K562 (cell line): ENCODE results near the gene PRCC. TPM values are rescaled to one million over a fixed set of nuclear protein-coding genes. Genes with fewer than 3 reads are reported as not detected.

Experiments used
- BRD9 ChIP-seq: fragments of 450-650 bp; IDR thresholded peaks from 2 replicates; pipeline ENCODE4 v1.6.1; 2018; ENCODE audit warnings: low read depth; ENCODE audit not compliant: partially characterized antibody
- COPS2 ChIP-seq: fragments of 450-650 bp; conservative IDR thresholded peaks from 2 replicates; pipeline ENCODE4 v1.6.1; 2016; ENCODE audit warnings: mild to moderate bottlenecking, moderate library complexity
- GATAD2A ChIP-seq: fragments of 450-650 bp; IDR thresholded peaks from 2 replicates; pipeline ENCODE4 v1.6.1; 2017
- HDAC2 ChIP-seq: fragments of 450-650 bp; IDR thresholded peaks from 2 replicates; pipeline ENCODE4 v1.6.1; 2016; ENCODE audit warnings: mild to moderate bottlenecking
- NKRF ChIP-seq: fragments of 450-650 bp; IDR thresholded peaks from 2 replicates; pipeline ENCODE4 v1.6.1; 2016; ENCODE audit warnings: borderline replicate concordance
- SMAD3 ChIP-seq: fragments of 450-650 bp; formaldehyde crosslinking; conservative IDR thresholded peaks from 2 replicates; pipeline ENCODE4 v1.4.0; 2020; ENCODE audit warnings: mild to moderate bottlenecking
- SUPT5H ChIP-seq: fragments of 450-650 bp; IDR thresholded peaks from 2 replicates; pipeline ENCODE4 v1.6.1; 2016
- TRIM28 ChIP-seq: fragments of 450-650 bp; IDR thresholded peaks from 2 replicates; pipeline ENCODE4 v1.6.1; 2017
- USF1 ChIP-seq: sonication (generic); formaldehyde crosslinking; IDR thresholded peaks from 2 replicates; pipeline ENCODE4 v1.9.0; 2022; ENCODE audit warnings: mild to moderate bottlenecking, missing genetic modification reagents
- ZNF232 ChIP-seq: sonication (generic); formaldehyde crosslinking; IDR thresholded peaks from 2 replicates; pipeline ENCODE4 v1.8.0; 2022; ENCODE audit warnings: mild to moderate bottlenecking, missing genetic modification reagents
- ZNF316 ChIP-seq: fragments of 450-650 bp; IDR thresholded peaks from 2 replicates; pipeline ENCODE4 v1.6.1; 2016
- polyA plus RNA-seq, 8 experiments: library from polyadenylated mRNA; depleted of rRNA in 4 of 8; stranded (reverse) in 5 of 8; unstranded in 3 of 8; fragments of >200 nt; fragmentation: Nextera tagmentation in 2 of 8; fragmentation: Illumina TruSeq in 1 of 8; extraction: Ambion mirVana in 2 of 8; extraction: Trizol in 1 of 8; gene quantifications; 2 replicates each; pipeline versions ENCODE4 v1.2.1 to v1.2.3, GENCODE V29; 2011 to 2014; ENCODE audit warnings: inconsistent platforms in 1 of 8, missing spikeins in 1 of 8
- total RNA-seq, 7 experiments: library from RNA; depleted of rRNA in 6 of 7; stranded (reverse); fragments of >200 nt in 6 of 7; fragmentation: Illumina TruSeq in 2 of 7; extraction: Trizol in 2 of 7; gene quantifications; 2 replicates each; pipeline versions ENCODE4 v1.2.1 to v1.2.3, GENCODE V29; 2011 to 2021; ENCODE audit warnings: low replicate concordance in 1 of 7
- TF ChIP-seq, protein P1 (sequence below): sonication (generic); formaldehyde crosslinking; IDR thresholded peaks from 2 replicates; pipeline ENCODE4 v1.8.0; 2022; ENCODE audit warnings: missing genetic modification reagents, mild to moderate bottlenecking, moderate library complexity, borderline replicate concordance
- TF ChIP-seq, protein P2 (sequence below), 2 experiments: fragments of 450-650 bp; IDR thresholded peaks; 2 replicates each; pipeline ENCODE4 v1.6.1; 2018; ENCODE audit warnings: mild to moderate bottlenecking in 2 of 2, low read depth in 1 of 2; ENCODE audit not compliant: partially characterized antibody in 2 of 2
- TF ChIP-seq, protein P3 (sequence below): sonication (generic); formaldehyde crosslinking; IDR thresholded peaks from 2 replicates; pipeline ENCODE4 v1.5.0; 2020; ENCODE audit warnings: missing genetic modification reagents
- TF ChIP-seq, protein P4 (sequence below): fragments of 200-800 bp; sonication (Bioruptor generic); IDR thresholded peaks from 2 replicates; pipeline ENCODE4 v1.6.1; 2017; ENCODE audit warnings: missing genetic modification characterization, missing compliant biosample characterization
- TF ChIP-seq, protein P5 (sequence below): sonication (generic); IDR thresholded peaks from 2 replicates; pipeline ENCODE4 v1.6.1; 2016

PRCC gene
- total and polyA plus RNA-seq, 9 of the 15 experiments (the other 6 are each of a cell fraction or from before 2014, with no cell fraction given): 23.9 to 201 (median 41.1) TPM

DNA sequence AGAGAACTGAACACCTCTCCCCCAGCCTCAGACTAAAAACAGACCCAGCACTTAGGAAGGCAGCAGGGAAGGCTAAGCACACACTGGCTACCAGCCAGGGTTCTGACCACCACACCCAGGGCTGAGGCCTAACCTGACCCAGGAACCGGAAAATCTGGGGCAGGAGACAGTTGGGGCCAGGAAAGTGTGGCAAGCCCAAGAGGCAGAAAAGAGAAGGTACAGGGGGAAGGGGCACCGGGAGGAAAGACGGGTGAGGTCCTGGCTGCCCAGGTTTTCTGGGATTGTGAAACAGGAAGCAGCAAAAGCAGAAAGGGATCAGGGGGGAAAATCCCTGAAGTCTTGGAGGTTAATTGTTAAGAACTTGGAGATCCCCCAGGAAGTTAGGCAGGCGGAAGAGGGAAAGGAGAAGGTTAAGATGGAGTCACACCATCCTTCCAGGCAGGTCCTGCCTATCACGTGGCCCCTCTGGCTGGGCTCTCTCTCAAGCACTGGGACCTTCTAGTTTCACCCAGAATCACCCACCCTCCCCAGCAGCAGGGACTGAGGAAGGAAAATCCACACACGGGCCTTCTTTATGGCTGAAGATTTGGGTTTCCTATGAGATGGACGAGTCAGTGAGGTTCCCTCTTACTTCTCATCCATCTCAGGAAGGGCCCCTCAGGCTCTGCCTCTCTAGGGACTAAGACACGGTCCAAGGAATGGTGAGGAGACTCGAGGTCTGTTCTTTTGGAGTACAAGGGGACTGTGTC lies 18.5 kb upstream of the PRCC start (continued):
- TF ChIP-seq, protein P1, sequence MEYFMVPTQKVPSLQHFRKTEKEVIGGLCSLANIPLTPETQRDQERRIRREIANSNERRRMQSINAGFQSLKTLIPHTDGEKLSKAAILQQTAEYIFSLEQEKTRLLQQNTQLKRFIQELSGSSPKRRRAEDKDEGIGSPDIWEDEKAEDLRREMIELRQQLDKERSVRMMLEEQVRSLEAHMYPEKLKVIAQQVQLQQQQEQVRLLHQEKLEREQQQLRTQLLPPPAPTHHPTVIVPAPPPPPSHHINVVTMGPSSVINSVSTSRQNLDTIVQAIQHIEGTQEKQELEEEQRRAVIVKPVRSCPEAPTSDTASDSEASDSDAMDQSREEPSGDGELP: 0 out of 2 replicates have a peak, but pooled peaks have one; percentile 10
- TF ChIP-seq, protein P2, sequence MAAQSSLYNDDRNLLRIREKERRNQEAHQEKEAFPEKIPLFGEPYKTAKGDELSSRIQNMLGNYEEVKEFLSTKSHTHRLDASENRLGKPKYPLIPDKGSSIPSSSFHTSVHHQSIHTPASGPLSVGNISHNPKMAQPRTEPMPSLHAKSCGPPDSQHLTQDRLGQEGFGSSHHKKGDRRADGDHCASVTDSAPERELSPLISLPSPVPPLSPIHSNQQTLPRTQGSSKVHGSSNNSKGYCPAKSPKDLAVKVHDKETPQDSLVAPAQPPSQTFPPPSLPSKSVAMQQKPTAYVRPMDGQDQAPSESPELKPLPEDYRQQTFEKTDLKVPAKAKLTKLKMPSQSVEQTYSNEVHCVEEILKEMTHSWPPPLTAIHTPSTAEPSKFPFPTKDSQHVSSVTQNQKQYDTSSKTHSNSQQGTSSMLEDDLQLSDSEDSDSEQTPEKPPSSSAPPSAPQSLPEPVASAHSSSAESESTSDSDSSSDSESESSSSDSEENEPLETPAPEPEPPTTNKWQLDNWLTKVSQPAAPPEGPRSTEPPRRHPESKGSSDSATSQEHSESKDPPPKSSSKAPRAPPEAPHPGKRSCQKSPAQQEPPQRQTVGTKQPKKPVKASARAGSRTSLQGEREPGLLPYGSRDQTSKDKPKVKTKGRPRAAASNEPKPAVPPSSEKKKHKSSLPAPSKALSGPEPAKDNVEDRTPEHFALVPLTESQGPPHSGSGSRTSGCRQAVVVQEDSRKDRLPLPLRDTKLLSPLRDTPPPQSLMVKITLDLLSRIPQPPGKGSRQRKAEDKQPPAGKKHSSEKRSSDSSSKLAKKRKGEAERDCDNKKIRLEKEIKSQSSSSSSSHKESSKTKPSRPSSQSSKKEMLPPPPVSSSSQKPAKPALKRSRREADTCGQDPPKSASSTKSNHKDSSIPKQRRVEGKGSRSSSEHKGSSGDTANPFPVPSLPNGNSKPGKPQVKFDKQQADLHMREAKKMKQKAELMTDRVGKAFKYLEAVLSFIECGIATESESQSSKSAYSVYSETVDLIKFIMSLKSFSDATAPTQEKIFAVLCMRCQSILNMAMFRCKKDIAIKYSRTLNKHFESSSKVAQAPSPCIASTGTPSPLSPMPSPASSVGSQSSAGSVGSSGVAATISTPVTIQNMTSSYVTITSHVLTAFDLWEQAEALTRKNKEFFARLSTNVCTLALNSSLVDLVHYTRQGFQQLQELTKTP (IDR thresholded peaks at IDR 0.05; ENCODE audit: low read depth in 1 of 2, partially characterized antibody in 2 of 2): peak in 1 of 2 experiments; percentile 75
- no peak for TF ChIP-seq HDAC2
- TF ChIP-seq, protein P3, sequence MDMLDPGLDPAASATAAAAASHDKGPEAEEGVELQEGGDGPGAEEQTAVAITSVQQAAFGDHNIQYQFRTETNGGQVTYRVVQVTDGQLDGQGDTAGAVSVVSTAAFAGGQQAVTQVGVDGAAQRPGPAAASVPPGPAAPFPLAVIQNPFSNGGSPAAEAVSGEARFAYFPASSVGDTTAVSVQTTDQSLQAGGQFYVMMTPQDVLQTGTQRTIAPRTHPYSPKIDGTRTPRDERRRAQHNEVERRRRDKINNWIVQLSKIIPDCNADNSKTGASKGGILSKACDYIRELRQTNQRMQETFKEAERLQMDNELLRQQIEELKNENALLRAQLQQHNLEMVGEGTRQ (CRISPR knock-in tag): peak; percentile 73
- no peak for TF ChIP-seq COPS2
- TF ChIP-seq, protein P4, sequence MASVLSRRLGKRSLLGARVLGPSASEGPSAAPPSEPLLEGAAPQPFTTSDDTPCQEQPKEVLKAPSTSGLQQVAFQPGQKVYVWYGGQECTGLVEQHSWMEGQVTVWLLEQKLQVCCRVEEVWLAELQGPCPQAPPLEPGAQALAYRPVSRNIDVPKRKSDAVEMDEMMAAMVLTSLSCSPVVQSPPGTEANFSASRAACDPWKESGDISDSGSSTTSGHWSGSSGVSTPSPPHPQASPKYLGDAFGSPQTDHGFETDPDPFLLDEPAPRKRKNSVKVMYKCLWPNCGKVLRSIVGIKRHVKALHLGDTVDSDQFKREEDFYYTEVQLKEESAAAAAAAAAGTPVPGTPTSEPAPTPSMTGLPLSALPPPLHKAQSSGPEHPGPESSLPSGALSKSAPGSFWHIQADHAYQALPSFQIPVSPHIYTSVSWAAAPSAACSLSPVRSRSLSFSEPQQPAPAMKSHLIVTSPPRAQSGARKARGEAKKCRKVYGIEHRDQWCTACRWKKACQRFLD (CRISPR knock-in tag): 0 out of 2 replicates have a peak, but pooled peaks have one; percentile 31
- TF ChIP-seq, protein P5, sequence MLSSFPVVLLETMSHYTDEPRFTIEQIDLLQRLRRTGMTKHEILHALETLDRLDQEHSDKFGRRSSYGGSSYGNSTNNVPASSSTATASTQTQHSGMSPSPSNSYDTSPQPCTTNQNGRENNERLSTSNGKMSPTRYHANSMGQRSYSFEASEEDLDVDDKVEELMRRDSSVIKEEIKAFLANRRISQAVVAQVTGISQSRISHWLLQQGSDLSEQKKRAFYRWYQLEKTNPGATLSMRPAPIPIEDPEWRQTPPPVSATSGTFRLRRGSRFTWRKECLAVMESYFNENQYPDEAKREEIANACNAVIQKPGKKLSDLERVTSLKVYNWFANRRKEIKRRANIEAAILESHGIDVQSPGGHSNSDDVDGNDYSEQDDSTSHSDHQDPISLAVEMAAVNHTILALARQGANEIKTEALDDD: peak; percentile 48; the same call in 1 of the 2 replicates
- peak; percentile 34; the same call in 1 of the 2 replicates for TF ChIP-seq SUPT5H
- TF ChIP-seq BRD9: peak; percentile 14
- peak; percentile 65; the same call in 1 of the 2 replicates for TF ChIP-seq GATAD2A
- TF ChIP-seq USF1 (CRISPR knock-in tag): peak; percentile 66
- no peak for TF ChIP-seq ZNF232
- 0 out of 2 replicates have a peak, but pooled peaks have one; percentile 12 for TF ChIP-seq TRIM28
- no peak for TF ChIP-seq ZNF316
- no peak for TF ChIP-seq SMAD3 (CRISPR knock-in tag)
- peak; percentile 6; the same call in 1 of the 2 replicates for TF ChIP-seq NKRF
